Stomach (tissue), 9 donors: ENCODE data around the gene AKT2. TPM values are rescaled to one million over a fixed set of nuclear protein-coding genes. Genes with fewer than 3 reads are reported as not detected.

ENCODE experiments used
- DNase-seq, 2 donors: peaks; one replicate each; pipeline versions ENCODE4 v3.0.0 to v3.0.0-alpha.2; 2013 to 2019
- H3K27ac ChIP-seq, 5 donors: fragments of 200-600 bp in 4 of 5; sonication (generic) in 4 of 5; one replicate each; pipeline ENCODE4 v1.5.1; 2013 to 2019; ENCODE audit warnings: mild to moderate bottlenecking in 1 of 5, moderate library complexity in 1 of 5
- H3K27me3 ChIP-seq, 3 donors: fragments of 200-600 bp; sonication (generic); one replicate each; pipeline ENCODE4 v1.5.1; 2017 to 2019; ENCODE audit warnings: mixed run types in 1 of 3
- H3K36me3 ChIP-seq, 4 donors: fragments of 200-600 bp; sonication (generic); 1 replicate in 3 of 4; 2 replicates in 1 of 4; pipeline ENCODE4 v1.5.1; 2016 to 2019
- H3K4me1 ChIP-seq, 4 donors: fragments of 200-600 bp; sonication (generic); one replicate each; pipeline ENCODE4 v1.5.1; 2016 to 2019
- H3K4me3 ChIP-seq, 4 donors: fragments of 200-600 bp; sonication (generic) in 3 of 4; one replicate each; pipeline ENCODE4 v1.5.1; 2016 to 2019; ENCODE audit warnings: mild to moderate bottlenecking in 1 of 4
- H3K9me3 ChIP-seq, 4 donors: fragments of 200-600 bp; sonication (generic); one replicate each; pipeline ENCODE4 v1.5.1; 2016 to 2019
- CTCF ChIP-seq, 7 experiments: fragments of 450-650 bp in 4 of 7; fragments of 200-600 bp in 3 of 7; sonication (generic) in 3 of 7; IDR thresholded peaks; one replicate each; pipeline ENCODE4 v1.5.1; 2016 to 2019; ENCODE audit warnings: antibody characterized with exemption in 7 of 7, control low read depth in 2 of 7, mild to moderate bottlenecking in 1 of 7
- EP300 ChIP-seq: sonication (generic); formaldehyde crosslinking; IDR thresholded peaks from one replicate; pipeline ENCODE4 v1.6.1; 2017; ENCODE audit warnings: antibody characterized with exemption
- POLR2A ChIP-seq, 4 donors: fragments of 450-650 bp; IDR thresholded peaks; one replicate each; pipeline ENCODE4 v1.6.1; 2016; ENCODE audit warnings: antibody characterized with exemption in 4 of 4, control low read depth in 2 of 4, mild to moderate bottlenecking in 1 of 4, moderate library complexity in 1 of 4
- POLR2AphosphoS5 ChIP-seq, 3 donors: sonication (generic); formaldehyde crosslinking; IDR thresholded peaks; one replicate each; pipeline ENCODE4 v1.6.1; 2016; ENCODE audit warnings: antibody characterized with exemption in 3 of 3
- WGBS, 5 donors: extraction: QIAGEN DNeasy Blood & Tissue Kit in 3 of 5; methylation state at CpG; one replicate each; pipeline versions ENCODE4 v1.1.5 to v1.1.7; 2013 to 2018; 5-methylcytosine and 5-hydroxymethylcytosine counted together
- intact Hi-C: fragments of 100-400 bp; cut with DNase I; formaldehyde crosslinking; loops from one replicate; pipeline ENCODE4 v1.15.1; 2023; ENCODE audit warnings: low total_unique reads
- polyA plus RNA-seq, 3 donors: library from polyadenylated mRNA; stranded (reverse); fragments of 200-250 nt; gene quantifications; one replicate each; pipeline ENCODE4 v1.2.3, GENCODE V29; 2013
- total RNA-seq, 5 donors: library from RNA; depleted of rRNA; stranded (reverse); fragments of >200 nt; gene quantifications; one replicate each; pipeline versions ENCODE4 v1.1.0 to v1.2.3, GENCODE V29; 2014 to 2016
- donor health status: healthy with polysubstance abuse.
- donor health status: Bipolar disorder and iron deficiency.
- donor health status: healthy.

The AKT2 gene
- total and polyA plus RNA-seq, 8 donors, result 26.0 to 227 (median 75.9) TPM

GRCh38 chr19:40314656-40315055 lies 29.5 kb upstream of the AKT2 start:
- peaks cover 0 to 34% (median 28%) of the 10 kb centered on the region in 4 donors for H3K36me3 ChIP-seq
- intact Hi-C loops, result no loop called here
- no peaks in the 10 kb centered on the region for H3K27me3 ChIP-seq
- WGBS, 5 donors, result 70 to 83% (median 75%) methylated on average over 2 of the region's 2 CpGs
- TF ChIP-seq CTCF (IDR thresholded peaks at IDR 0.05) (no peak), EP300 (no peak), POLR2A (IDR thresholded peaks at IDR 0.05) (no peak), POLR2AphosphoS5 (IDR thresholded peaks at IDR 0.05) (no peak)
- H3K9me3 ChIP-seq, result no peaks in the 10 kb centered on the region
- no peak overlapping the region for H3K27ac ChIP-seq
- DNase-seq, result no peak
- peaks cover 0 to 4% (median 0%) of the 10 kb centered on the region in 4 donors for H3K4me1 ChIP-seq
- H3K4me3 ChIP-seq, result no peak overlapping the region

DNA sequence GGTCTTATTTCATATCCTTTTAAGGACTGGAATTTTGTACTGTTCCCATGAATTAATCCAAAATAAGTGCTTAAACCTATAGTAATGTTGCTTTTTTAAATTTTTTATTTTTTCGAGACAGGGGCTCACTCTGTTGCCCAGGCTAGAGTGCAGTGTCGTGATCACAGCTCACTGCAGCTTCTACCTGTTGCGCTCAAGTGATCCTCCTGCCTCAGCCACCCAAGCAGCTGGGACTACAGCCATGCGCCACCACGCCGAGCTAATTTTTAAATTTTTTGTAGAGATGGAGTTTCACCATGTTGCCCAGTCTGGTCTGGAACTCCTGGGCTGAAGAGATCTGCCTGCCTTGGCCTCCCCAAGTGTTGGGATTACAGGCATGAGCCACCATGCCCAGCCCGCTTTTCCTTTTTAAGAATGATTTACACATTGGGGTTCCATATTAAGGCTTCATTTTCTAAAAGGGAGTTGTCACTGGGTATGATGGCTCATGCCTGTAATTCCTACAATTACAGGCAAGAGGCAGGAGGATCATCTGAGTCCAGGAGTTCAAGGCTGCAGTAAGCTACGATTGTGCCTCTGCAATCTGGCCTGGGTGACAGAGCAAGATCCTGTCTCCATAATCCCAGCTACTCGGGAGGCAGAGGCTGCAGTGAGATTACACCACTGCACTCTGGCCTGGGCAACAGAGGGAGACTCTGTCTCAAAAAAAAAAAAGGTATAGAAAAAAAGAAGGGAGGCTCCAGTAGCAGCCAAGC lies 28.3 kb upstream of the AKT2 start:
- no peaks in the 10 kb centered on the region for H3K9me3 ChIP-seq
- peaks cover 0 to 4% (median 0%) of the 10 kb centered on the region in 4 donors for H3K4me1 ChIP-seq
- H3K27me3 ChIP-seq, result no peaks in the 10 kb centered on the region
- no peak overlapping the region for H3K27ac ChIP-seq
- H3K36me3 ChIP-seq, result peaks cover 0 to 23% (median 22%) of the 10 kb centered on the region in 4 donors
- no peak for DNase-seq
- no peak overlapping the region for H3K4me3 ChIP-seq
- intact Hi-C loops, result no loop called here
- TF ChIP-seq POLR2A (IDR thresholded peaks at IDR 0.05), result no peak
- no peak for TF ChIP-seq EP300
- no peak for TF ChIP-seq CTCF (IDR thresholded peaks at IDR 0.05)
- TF ChIP-seq POLR2AphosphoS5 (IDR thresholded peaks at IDR 0.05), result no peak
- 88 to 96% (median 94%) methylated on average over 9 of the region's 9 CpGs for WGBS, 5 donors

GRCh38 chr19:40312533-40312932 lies 27.4 kb upstream of the AKT2 start:
- Histone ChIP-seq H3K4me1 (peaks cover 0 to 4% (median 0%) of the 10 kb centered on the region in 4 donors), H3K27me3 (no peaks in the 10 kb centered on the region), H3K9me3 (no peaks in the 10 kb centered on the region), H3K4me3 (no peak overlapping the region), H3K36me3 (peaks cover 0 to 15% (median 13%) of the 10 kb centered on the region in 4 donors), H3K27ac (no peak overlapping the region)
- intact Hi-C loops, result no loop called here
- 59 to 77% (median 67%) methylated on average over 2 of the region's 2 CpGs for WGBS, 5 donors
- DNase-seq, result no peak
- TF ChIP-seq EP300 (no peak), POLR2A (IDR thresholded peaks at IDR 0.05) (no peak), POLR2AphosphoS5 (IDR thresholded peaks at IDR 0.05) (no peak), CTCF (IDR thresholded peaks at IDR 0.05) (no peak)

- Histone ChIP-seq H3K27me3 (no peaks in the 10 kb centered on the region), H3K9me3 (no peaks in the 10 kb centered on the region), H3K4me3 (no peak overlapping the region), H3K36me3 (no peaks in the 10 kb centered on the region), H3K27ac (no peak overlapping the region), H3K4me1 (peaks cover 0 to 8% (median 0%) of the 10 kb centered on the region in 4 donors)
- intact Hi-C loops, result no loop called here
- WGBS, 5 donors, result 68 to 94% (median 90%) methylated on average over 1 of the region's 1 CpG
- DNase-seq, result no peak
- TF ChIP-seq POLR2AphosphoS5 (IDR thresholded peaks at IDR 0.05), result no peak
- TF ChIP-seq EP300, result no peak
- TF ChIP-seq POLR2A (IDR thresholded peaks at IDR 0.05), result no peak
- no peak for TF ChIP-seq CTCF (IDR thresholded peaks at IDR 0.05)
Observed at GRCh38 chr19:40309666-40310065, 24.5 kb upstream of the AKT2 start.
